GM10248 (cell line): ENCODE data around the gene ARL16.
A peak's percentile ranks its signal among the peaks of the same experiment; 100 is the strongest.

ENCODE experiments used
- CTCF ChIA-PET: fragments of 300-600 bp; sonication (Branson Sonifier 250); formaldehyde crosslinking; extraction: SDS; loops from one replicate; lab custom pipeline; 2021; ENCODE audit warnings: antibody characterized with exemption; lab: Yijun Ruan, JAX
- POLR2A ChIA-PET: fragments of 350-650 bp; sonication (Branson Sonifier 250); formaldehyde crosslinking; extraction: SDS; loops from one replicate; lab custom pipeline; 2020; ENCODE audit warnings: antibody characterized with exemption; lab: Yijun Ruan, JAX
- DNase-seq: peaks from one replicate; pipeline ENCODE4 v3.0.0; 2012; ENCODE audit errors: extremely low spot score
- TF ChIP-seq, protein P1 (sequence below): IDR thresholded peaks from 2 replicates; pipeline ENCODE4 v1.5.1; 2012; ENCODE audit warnings: mild to moderate bottlenecking, low read depth; ENCODE audit errors: extremely low read depth, missing control alignments, control extremely low read depth

The ARL16 gene

DNA sequence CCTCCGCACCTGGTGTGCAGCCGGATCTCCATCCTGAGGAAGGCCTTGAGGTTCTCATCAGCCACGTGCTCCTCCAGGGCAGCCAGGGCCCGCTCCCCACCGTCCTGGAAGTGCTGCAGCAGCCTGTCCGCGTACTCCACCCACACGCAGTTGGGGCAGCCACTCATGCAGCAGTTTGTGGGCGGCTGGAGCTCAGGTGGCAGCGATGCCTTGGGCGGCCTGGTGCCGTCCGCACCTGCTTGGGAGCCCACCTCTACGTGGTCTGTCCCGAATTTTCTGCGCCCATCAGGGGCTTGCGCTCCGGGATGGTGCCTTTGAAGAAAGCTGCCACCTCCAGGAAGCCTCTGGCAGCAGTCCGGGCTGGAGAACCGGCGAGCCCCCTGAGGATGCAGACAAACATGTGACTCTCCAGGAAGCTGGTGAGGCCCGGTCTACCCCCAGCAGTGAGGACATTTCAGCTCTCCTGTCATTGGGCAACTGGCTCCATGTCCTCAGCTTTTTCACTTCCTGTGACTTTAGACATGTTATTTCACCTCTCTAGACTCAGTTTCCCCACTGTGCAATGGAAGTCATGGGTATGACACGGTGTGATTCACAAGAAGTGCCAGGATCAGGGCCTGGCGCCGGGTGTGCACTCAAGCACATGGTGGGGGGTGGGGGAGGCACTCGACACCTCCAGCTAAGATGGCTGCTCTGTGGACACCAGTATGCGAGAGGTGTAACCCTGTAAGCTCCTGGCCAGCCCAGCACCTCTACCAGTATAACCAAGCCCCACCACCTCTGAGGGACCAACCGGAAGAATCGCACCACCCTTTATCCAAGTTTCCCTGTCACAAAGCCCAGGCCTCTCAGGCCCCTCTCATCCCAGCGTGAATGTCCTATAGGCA is 18.1 kb downstream of the ARL16 start:
- peak; percentile 63 for DNase-seq
- TF ChIP-seq, protein P1, sequence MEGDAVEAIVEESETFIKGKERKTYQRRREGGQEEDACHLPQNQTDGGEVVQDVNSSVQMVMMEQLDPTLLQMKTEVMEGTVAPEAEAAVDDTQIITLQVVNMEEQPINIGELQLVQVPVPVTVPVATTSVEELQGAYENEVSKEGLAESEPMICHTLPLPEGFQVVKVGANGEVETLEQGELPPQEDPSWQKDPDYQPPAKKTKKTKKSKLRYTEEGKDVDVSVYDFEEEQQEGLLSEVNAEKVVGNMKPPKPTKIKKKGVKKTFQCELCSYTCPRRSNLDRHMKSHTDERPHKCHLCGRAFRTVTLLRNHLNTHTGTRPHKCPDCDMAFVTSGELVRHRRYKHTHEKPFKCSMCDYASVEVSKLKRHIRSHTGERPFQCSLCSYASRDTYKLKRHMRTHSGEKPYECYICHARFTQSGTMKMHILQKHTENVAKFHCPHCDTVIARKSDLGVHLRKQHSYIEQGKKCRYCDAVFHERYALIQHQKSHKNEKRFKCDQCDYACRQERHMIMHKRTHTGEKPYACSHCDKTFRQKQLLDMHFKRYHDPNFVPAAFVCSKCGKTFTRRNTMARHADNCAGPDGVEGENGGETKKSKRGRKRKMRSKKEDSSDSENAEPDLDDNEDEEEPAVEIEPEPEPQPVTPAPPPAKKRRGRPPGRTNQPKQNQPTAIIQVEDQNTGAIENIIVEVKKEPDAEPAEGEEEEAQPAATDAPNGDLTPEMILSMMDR = no peak
- CTCF ChIA-PET = interaction anchor here (0.6 to 3.9 kb wide), 4 partner anchors 9 to 38 kb away, joined by 3 to 16 read pairs (median 4); partner anchors contain the start of genes MRPL12 and PDE6G
- POLR2A ChIA-PET = interaction anchor here (0.5 kb wide), 1 partner anchor 534 kb away, joined by 3 read pairs; no protein-coding TSS in a partner anchor

DNA sequence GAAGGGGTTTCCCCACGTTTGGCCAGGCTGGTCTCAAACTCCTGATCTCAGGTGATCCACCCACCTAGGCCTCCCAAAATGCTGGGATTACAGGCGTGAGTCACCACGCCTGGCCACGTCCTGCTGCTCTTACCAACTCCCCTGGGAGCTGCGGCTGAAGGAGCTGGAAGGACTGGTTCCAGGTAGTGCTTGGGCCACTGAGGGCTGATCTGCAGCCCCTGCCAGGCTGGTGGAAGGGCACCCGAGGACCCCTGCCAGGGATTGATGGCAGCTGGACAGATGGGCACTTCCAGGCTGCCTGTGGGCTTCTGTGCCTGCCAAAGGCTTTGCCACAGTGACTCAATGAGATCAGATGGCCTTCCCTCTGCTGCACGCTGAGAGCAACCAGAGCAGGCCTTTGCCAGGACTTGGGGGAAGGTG is 19.5 kb downstream of the ARL16 start:
- POLR2A ChIA-PET = no interaction called here
- TF ChIP-seq, protein P1 = no peak
- DNase-seq = no peak
- CTCF ChIA-PET = interaction anchor here (0.9 kb wide), 1 partner anchor 13 kb away, joined by 3 read pairs; no protein-coding TSS in a partner anchor

DNA sequence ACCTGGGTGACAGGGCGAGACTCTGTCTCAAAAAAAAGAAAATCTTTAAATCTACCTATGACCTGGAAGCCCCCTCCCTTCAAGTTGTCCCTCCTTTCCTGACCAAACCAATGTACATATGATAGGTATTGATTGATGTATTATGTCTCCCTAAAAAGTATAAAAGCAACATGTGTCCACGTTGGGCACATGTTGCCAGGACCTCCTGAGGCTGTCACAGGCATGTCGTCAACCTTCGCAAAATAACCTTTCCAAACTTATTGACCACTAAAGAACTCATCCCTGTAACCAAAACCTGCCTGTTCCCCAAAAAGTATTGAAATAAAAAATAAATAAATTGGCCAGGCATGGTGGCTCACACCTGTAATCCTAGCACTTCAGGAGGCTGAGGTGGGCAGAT is 21.6 kb downstream of the ARL16 start:
- no peak for DNase-seq
- ChIA-PET CTCF (no interaction called here), POLR2A (interaction anchor here (0.5 kb wide), 1 partner anchor 43 kb away, joined by 7 read pairs; no protein-coding TSS in a partner anchor)
- TF ChIP-seq, protein P1 = no peak

DNA sequence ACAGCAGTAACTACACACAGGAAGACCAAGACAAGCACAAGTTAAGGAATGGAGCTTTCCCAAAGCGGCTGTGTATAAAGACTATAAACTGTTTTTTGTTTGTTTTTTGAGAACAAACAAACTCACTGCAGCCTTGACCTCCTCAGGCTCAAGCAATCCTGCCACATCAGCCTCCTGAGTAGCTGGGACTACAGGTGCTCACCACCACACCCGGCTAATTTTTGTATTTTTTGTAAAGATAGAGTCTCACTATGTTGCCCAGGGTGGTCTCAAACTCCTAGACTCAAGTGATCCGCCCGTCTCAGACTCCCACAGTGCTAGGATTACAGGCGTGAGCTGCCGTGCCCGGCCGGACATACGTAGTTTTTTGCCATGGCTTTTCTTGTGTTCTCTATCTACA is 23.2 kb downstream of the ARL16 start:
- no peak for DNase-seq
- CTCF ChIA-PET = interaction anchor here (1.2 kb wide), 1 partner anchor 42 kb away, joined by 4 read pairs; the partner anchor contains the start of gene MRPL12
- POLR2A ChIA-PET = no interaction called here

DNA sequence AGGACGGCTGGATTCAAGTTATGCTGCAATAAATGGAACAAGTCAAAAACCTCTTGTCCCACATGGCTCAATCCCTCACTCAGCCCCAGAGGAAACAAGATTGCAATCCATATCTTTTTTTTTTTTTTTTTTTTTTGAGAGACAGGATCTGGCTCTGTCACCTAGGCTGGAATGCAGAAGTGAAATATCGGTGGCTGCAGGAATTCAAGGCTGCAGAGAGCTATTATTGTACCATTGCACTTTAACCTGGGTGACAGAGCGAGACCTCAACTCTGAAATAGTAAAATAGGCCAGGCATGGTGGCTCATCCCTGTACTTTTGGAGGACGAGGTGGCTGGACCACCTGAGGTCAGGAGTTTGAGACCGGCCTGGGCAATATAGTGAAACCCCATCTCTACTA is 24.6 kb downstream of the ARL16 start:
- DNase-seq = no peak
- TF ChIP-seq, protein P1 = no peak
- CTCF ChIA-PET = no interaction called here
- POLR2A ChIA-PET = no interaction called here

More for the DNA sequence above, 23.2 kb downstream of the ARL16 start:
- TF ChIP-seq, protein P1 = no peak

DNA sequence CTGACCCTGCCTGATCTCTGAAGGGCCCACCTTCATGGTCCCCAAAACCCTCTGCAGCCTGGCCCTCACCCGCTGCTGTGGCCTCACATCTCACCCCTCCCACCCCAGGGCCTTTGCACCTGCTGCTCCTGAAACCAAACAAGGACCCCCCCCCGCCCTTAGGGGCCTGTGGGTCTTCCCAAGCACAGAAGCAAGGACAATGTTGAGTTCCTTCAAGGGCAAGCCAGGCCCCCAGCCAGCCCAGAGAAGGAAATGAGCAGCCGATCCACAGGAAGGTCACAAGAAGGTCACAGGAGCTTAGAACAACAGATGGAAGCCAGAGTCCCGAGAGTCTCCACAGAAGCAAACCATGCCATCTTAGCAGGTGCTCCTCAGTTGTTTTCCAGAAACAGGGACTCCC is 26.8 kb downstream of the ARL16 start:
- no peak for DNase-seq
- POLR2A ChIA-PET = no interaction called here
- CTCF ChIA-PET = interaction anchor here (1.3 to 1.5 kb wide), 2 partner anchors 9 to 53 kb away, joined by 3 to 4 read pairs; partner anchors contain the start of genes CCDC137 and OXLD1
- TF ChIP-seq, protein P1 = no peak
